IMR-90 (cell line): ENCODE results near the gene TRAPPC10. TPM values are rescaled to one million over a fixed set of nuclear protein-coding genes. Genes with fewer than 3 reads are reported as not detected.

ENCODE experiments used
- ATAC-seq: fragments of 200-7000 bp; cut with Tn5 transposase; 2 replicates; pipeline ENCODE4 v1.9.1; 2020; ENCODE audit warnings: low read depth, mild to moderate bottlenecking, moderate library complexity
- BruUV-seq: library from RNA; stranded (reverse); fragments of 400-500 nt; replicated peaks from 2 replicates; lab custom pipeline; 2021; lab: Mats Ljungman, UMichigan
- CTCF ChIA-PET: fragments of 300-600 bp; formaldehyde crosslinking; extraction: SDS; loops from one replicate; lab custom pipeline; 2021; ENCODE audit warnings: antibody characterized with exemption; lab: Yijun Ruan, JAX
- POLR2A ChIA-PET: fragments of 300-600 bp; sonication (Branson Sonifier 250); formaldehyde crosslinking; loops from one replicate; lab custom pipeline; 2022; ENCODE audit warnings: antibody characterized with exemption; ENCODE audit not compliant: unreplicated experiment; lab: Charles Lee
- DNase-seq: peaks from one replicate; pipeline ENCODE4 v3.0.0; 2013
- H2AFZ ChIP-seq: replicated peaks from 2 replicates; pipeline ENCODE3; 2013; ENCODE audit warnings: low read length, mild to moderate bottlenecking; ENCODE audit not compliant: poor library complexity
- H2AK5ac ChIP-seq: 2 replicates; pipeline ENCODE4 v1.6.1; 2013; ENCODE audit warnings: low read depth, low read length, inconsistent platforms
- H2AK9ac ChIP-seq: replicated peaks from 2 replicates; pipeline ENCODE3; 2013; ENCODE audit warnings: mild to moderate bottlenecking, low read depth, low read length, moderate library complexity; ENCODE audit not compliant: poor library complexity
- H2BK120ac ChIP-seq: 2 replicates; pipeline ENCODE4 v1.6.1; 2013; ENCODE audit warnings: low read depth, low read length, inconsistent platforms
- H2BK15ac ChIP-seq: 3 replicates; pipeline ENCODE4 v1.6.1; 2013; ENCODE audit warnings: low read depth, low read length, inconsistent platforms
- H2BK20ac ChIP-seq: 2 replicates; pipeline ENCODE4 v1.6.1; 2013; ENCODE audit warnings: low read depth, mild to moderate bottlenecking, inconsistent platforms, low read length, moderate library complexity
- H2BK5ac ChIP-seq: 2 replicates; pipeline ENCODE4 v1.6.1; 2013; ENCODE audit warnings: mild to moderate bottlenecking, low read depth, low read length, inconsistent platforms; ENCODE audit not compliant: poor library complexity, severe bottlenecking
- H3K14ac ChIP-seq: replicated peaks from 2 replicates; pipeline ENCODE4 v1.6.1; 2013; ENCODE audit warnings: low read depth, low read length, inconsistent platforms
- H3K18ac ChIP-seq: 2 replicates; pipeline ENCODE4 v1.6.1; 2013; ENCODE audit warnings: low read depth, low read length, control low read depth
- H3K23ac ChIP-seq: 2 replicates; pipeline ENCODE4 v1.6.1; 2013; ENCODE audit warnings: low read depth, low read length, inconsistent platforms
- H3K27ac ChIP-seq: 2 replicates; pipeline ENCODE4 v1.5.1; 2013; ENCODE audit warnings: mild to moderate bottlenecking, control low read depth, low read length; ENCODE audit not compliant: insufficient read depth
- H3K27me3 ChIP-seq: 2 replicates; pipeline ENCODE4 v1.6.1; 2013; ENCODE audit warnings: low read length; ENCODE audit not compliant: control insufficient read depth, insufficient read depth
- H3K36me3 ChIP-seq: 2 replicates; pipeline ENCODE4 v1.6.1; 2013; ENCODE audit warnings: low read length, mixed read lengths; ENCODE audit not compliant: control insufficient read depth, insufficient read depth
- H3K4ac ChIP-seq: 2 replicates; pipeline ENCODE4 v1.6.1; 2013; ENCODE audit warnings: low read depth, low read length, inconsistent platforms
- H3K4me1 ChIP-seq: 2 replicates; pipeline ENCODE4 v1.6.1; 2013; ENCODE audit warnings: low read length, mixed read lengths; ENCODE audit not compliant: control insufficient read depth, insufficient read depth
- H3K4me2 ChIP-seq: 2 replicates; pipeline ENCODE4 v1.6.1; 2013; ENCODE audit warnings: low read depth, mild to moderate bottlenecking, control low read depth, low read length, moderate library complexity
- H3K4me3 ChIP-seq: 2 replicates; pipeline ENCODE4 v1.5.1; 2013; ENCODE audit warnings: low read depth, mild to moderate bottlenecking, control low read depth, low read length, moderate library complexity; ENCODE audit not compliant: insufficient read depth
- H3K56ac ChIP-seq: 2 replicates; pipeline ENCODE4 v1.6.1; 2013; ENCODE audit warnings: low read length, inconsistent platforms; ENCODE audit not compliant: insufficient read depth; ENCODE audit errors: extremely low read depth
- H3K79me1 ChIP-seq, 2 experiments: 2 replicates each; pipeline ENCODE4 v1.6.1; 2013; ENCODE audit warnings: low read length in 2 of 2, inconsistent platforms in 1 of 2, low read depth in 1 of 2
- H3K9ac ChIP-seq: 2 replicates; pipeline ENCODE4 v1.6.1; 2013; ENCODE audit warnings: low read depth, low read length, control low read depth
- H3K9me1 ChIP-seq: 2 replicates; pipeline ENCODE4 v1.6.1; 2013; ENCODE audit warnings: low read length, inconsistent platforms; ENCODE audit not compliant: insufficient read depth
- H3K9me3 ChIP-seq: 2 replicates; pipeline ENCODE4 v1.6.1; 2013; ENCODE audit warnings: low read length; ENCODE audit not compliant: control insufficient read depth, insufficient read depth
- H4K20me1 ChIP-seq: 2 replicates; pipeline ENCODE4 v1.6.1; 2013; ENCODE audit warnings: low read length, inconsistent platforms; ENCODE audit not compliant: insufficient read depth
- H4K5ac ChIP-seq: 2 replicates; pipeline ENCODE4 v1.6.1; 2013; ENCODE audit warnings: mild to moderate bottlenecking, low read depth, low read length, control low read depth
- H4K8ac ChIP-seq, 2 experiments: 2 replicates each; pipeline ENCODE4 v1.6.1; 2013; ENCODE audit warnings: low read depth in 2 of 2, low read length in 2 of 2, control low read depth in 1 of 2, inconsistent platforms in 1 of 2
- H4K91ac ChIP-seq: 2 replicates; pipeline ENCODE4 v1.6.1; 2013; ENCODE audit warnings: low read depth, low read length, inconsistent platforms; ENCODE audit not compliant: insufficient read depth
- BHLHE40 ChIP-seq: fragments of 150-350 bp; IDR thresholded peaks from 2 replicates; pipeline ENCODE4 v1.6.1; 2016; ENCODE audit warnings: mild to moderate bottlenecking, low read depth, low read length
- CHD1 ChIP-seq: IDR thresholded peaks from 2 replicates; pipeline ENCODE4 v1.6.1; 2012; ENCODE audit warnings: low read depth, low read length, improper control_type of control experiment
- CTCF ChIP-seq: conservative IDR thresholded peaks from 2 replicates; pipeline ENCODE4 v1.5.1; 2012; ENCODE audit warnings: mild to moderate bottlenecking, low read depth, low read length, improper control_type of control experiment
- RCOR1 ChIP-seq: IDR thresholded peaks from 2 replicates; pipeline ENCODE4 v1.6.1; 2012; ENCODE audit warnings: mild to moderate bottlenecking, low read length, improper control_type of control experiment; ENCODE audit not compliant: insufficient replicate concordance
- WGBS, 2 experiments: methylation state at CpG; one replicate each; pipeline versions ENCODE4 v1.1.5 to v1.1.7; 2013; ENCODE audit warnings: missing lambda C conversion rate in 2 of 2; ENCODE audit not compliant: insufficient read length in 1 of 2; ENCODE audit errors: extremely low coverage in 2 of 2; 5-methylcytosine and 5-hydroxymethylcytosine counted together
- dilution Hi-C: fragments of 300-500 bp; cut with HindIII; formaldehyde crosslinking; loops from one replicate; pipeline ENCODE4 v1.14.3; 2018; ENCODE audit warnings: low sequenced_read_pairs; ENCODE audit not compliant: unreplicated experiment
- in situ Hi-C: fragments of 300-500 bp; cut with MboI; formaldehyde crosslinking; loops from 3 replicates; pipeline ENCODE4 v1.14.3; 2019; ENCODE audit warnings: low sequenced_read_pairs, inconsistent platforms, mixed read lengths
- intact Hi-C: fragments of 100-400 bp; cut with micrococcal nuclease; formaldehyde crosslinking; loops from 2 replicates; pipeline ENCODE4 v1.10.0; 2022
- polyA plus RNA-seq, 3 experiments: library from polyadenylated mRNA; depleted of rRNA; stranded (reverse); fragments of >200 nt; gene quantifications; 2 replicates each; pipeline ENCODE4 v1.2.3, GENCODE V29; 2012; ENCODE audit warnings: low replicate concordance in 1 of 3
- total RNA-seq: library from RNA; depleted of rRNA; stranded (reverse); fragments of >200 nt; gene quantifications from 2 replicates; pipeline ENCODE4 v1.2.3, GENCODE V29; 2012
- TF ChIP-seq, protein P1 (sequence below): fragments of 150-350 bp; IDR thresholded peaks from 2 replicates; pipeline ENCODE4 v1.6.1; 2017; ENCODE audit warnings: mild to moderate bottlenecking, antibody characterized with exemption, low read length, low read depth

TRAPPC10 gene
- total and polyA plus RNA-seq, 2 of the 4 experiments (the other 2 are of a cell fraction) = 17.8 to 18.1 TPM

DNA sequence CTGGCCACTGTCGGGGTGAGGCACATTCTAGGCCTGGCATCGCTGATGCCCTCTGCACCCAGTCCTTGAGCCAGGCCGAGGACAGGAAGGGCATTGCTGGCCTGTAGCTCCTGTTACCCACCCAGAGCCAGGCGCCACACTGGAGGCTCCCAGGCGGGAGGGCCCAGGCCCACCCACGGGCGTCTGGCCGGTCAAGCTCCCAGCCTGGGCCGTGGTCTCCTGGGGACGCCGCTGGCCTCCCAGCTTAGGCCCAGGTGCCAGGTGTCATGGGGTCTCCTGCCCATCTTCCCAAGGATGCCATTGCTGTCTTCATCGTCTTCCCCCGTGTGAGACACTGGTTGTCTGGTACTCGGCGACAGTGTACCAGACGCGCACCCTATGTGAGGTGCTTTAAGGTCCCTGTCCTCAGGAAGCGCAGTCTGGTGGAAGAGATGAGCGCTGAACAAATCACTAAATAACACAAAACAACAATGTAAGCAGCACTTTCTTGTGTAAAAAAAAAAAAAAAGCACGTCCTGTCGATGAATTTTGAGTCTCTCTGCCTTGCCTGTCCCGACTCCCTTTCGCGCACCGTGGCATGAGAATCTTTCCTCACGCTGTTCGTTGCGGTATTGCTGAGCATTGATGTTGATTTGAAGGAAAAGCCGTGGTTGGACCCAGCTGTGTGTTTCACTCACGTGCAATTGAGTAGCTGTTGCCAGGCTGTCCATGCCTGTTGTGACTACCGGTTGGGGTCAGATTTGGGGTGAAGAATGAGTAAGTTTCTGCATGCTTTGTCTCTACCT lies 27.0 kb upstream of the TRAPPC10 start:
- no peak overlapping the region for H3K23ac ChIP-seq
- no peak overlapping the region for H3K18ac ChIP-seq
- H3K4me3 ChIP-seq = no peak overlapping the region
- no peaks in the 10 kb centered on the region; the same call in 1 of the 2 replicates for H4K20me1 ChIP-seq
- no peak overlapping the region for H4K8ac ChIP-seq
- H2BK5ac ChIP-seq = no peak overlapping the region
- dilution Hi-C loops (no loop called here), intact Hi-C loops (no loop called here), in situ Hi-C loops (no loop called here)
- H4K5ac ChIP-seq = no peak overlapping the region
- ATAC-seq (no peak), DNase-seq (peak; percentile 24)
- peak overlapping the region; percentile 62 for H2AK9ac ChIP-seq
- no peak overlapping the region for H2BK15ac ChIP-seq
- no peaks in the 10 kb centered on the region for H3K79me1 ChIP-seq
- H3K9ac ChIP-seq = no peak overlapping the region
- H2BK20ac ChIP-seq = no peak overlapping the region
- no peak overlapping the region for H4K91ac ChIP-seq
- H3K27ac ChIP-seq = no peak overlapping the region
- H2AK5ac ChIP-seq = no peak overlapping the region
- H3K14ac ChIP-seq = no peak overlapping the region
- H2BK120ac ChIP-seq = no peak overlapping the region
- H3K56ac ChIP-seq = no peak overlapping the region
- ChIA-PET POLR2A (no interaction called here), CTCF (no interaction called here)
- no peaks in the 10 kb centered on the region for H3K27me3 ChIP-seq
- H3K4me2 ChIP-seq = no peak overlapping the region
- H3K36me3 ChIP-seq = peaks cover 18% of the 10 kb centered on the region; the same call in 1 of the 2 replicates
- no peaks in the 10 kb centered on the region; the same call in 1 of the 2 replicates for H3K4me1 ChIP-seq
- TF ChIP-seq RCOR1 = no peak
- TF ChIP-seq CTCF = no peak
- TF ChIP-seq BHLHE40 = peak; percentile 74
- TF ChIP-seq CHD1 = no peak
- TF ChIP-seq, protein P1, sequence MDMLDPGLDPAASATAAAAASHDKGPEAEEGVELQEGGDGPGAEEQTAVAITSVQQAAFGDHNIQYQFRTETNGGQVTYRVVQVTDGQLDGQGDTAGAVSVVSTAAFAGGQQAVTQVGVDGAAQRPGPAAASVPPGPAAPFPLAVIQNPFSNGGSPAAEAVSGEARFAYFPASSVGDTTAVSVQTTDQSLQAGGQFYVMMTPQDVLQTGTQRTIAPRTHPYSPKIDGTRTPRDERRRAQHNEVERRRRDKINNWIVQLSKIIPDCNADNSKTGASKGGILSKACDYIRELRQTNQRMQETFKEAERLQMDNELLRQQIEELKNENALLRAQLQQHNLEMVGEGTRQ = no peak
- no peaks in the 10 kb centered on the region for H3K9me3 ChIP-seq
- 84% methylated on average over 14 of the region's 31 CpGs; no CpG with 5 or more reads in 1 of the 2 experiments for whole genome bisulfite sequencing, 2 experiments
- H3K9me1 ChIP-seq = peaks cover 3% of the 10 kb centered on the region; the same call in 1 of the 2 replicates
- no peak overlapping the region for H3K4ac ChIP-seq
- no TSS peak for BruUV-seq
- no peak overlapping the region for H2AFZ ChIP-seq
